OCI-LY7 (cell line): ENCODE measurements around the gene ZDBF2. TPM values are rescaled to one million over a fixed set of nuclear protein-coding genes. Genes with fewer than 3 reads are reported as not detected.
"Not testable (repeated sequence)": the region's sequence is repeated elsewhere in the genome, so short reads cannot be mapped to it uniquely, and the experiment has no call there.

Experiments
- Bru-seq: library from RNA; stranded (reverse); fragments of 400-500 nt; gene quantifications from one replicate; lab custom pipeline; 2021; lab: Mats Ljungman, UMichigan
- BruChase-seq, 2 experiments: library from RNA; stranded (reverse); fragments of 400-500 nt; gene quantifications; one replicate each; lab custom pipeline; 2021; lab: Mats Ljungman, UMichigan
- BruUV-seq: library from RNA; stranded (reverse); fragments of 400-500 nt; replicated peaks from 2 replicates; lab custom pipeline; 2021; lab: Mats Ljungman, UMichigan
- CTCF ChIA-PET: fragments of 300-600 bp; sonication (Branson Sonifier 250); formaldehyde crosslinking; loops from one replicate; lab custom pipeline; 2022; ENCODE audit warnings: antibody characterized with exemption; ENCODE audit not compliant: unreplicated experiment; lab: Charles Lee
- POLR2A ChIA-PET: fragments of 300-600 bp; sonication (Branson Sonifier 250); formaldehyde crosslinking; loops from one replicate; lab custom pipeline; 2022; ENCODE audit warnings: antibody characterized with exemption; lab: Charles Lee
- DNase-seq: peaks from one replicate; pipeline ENCODE4 v3.0.0-alpha.2; 2015; ENCODE audit warnings: low spot score
- H2AFZ ChIP-seq: fragments of 200-600 bp; sonication (generic), shearing (Covaris generic); 2 replicates; pipeline ENCODE4 v1.6.1; 2014; ENCODE audit warnings: mild to moderate bottlenecking, antibody characterized with exemption, low read length, moderate library complexity
- H3K27ac ChIP-seq: fragments of 200-600 bp; sonication (generic); 2 replicates; pipeline ENCODE4 v1.5.1; 2014; ENCODE audit warnings: mixed run types, low read depth, mild to moderate bottlenecking, moderate library complexity, low read length, inconsistent platforms; ENCODE audit not compliant: poor library complexity, severe bottlenecking
- H3K36me3 ChIP-seq: fragments of 200-600 bp; sonication (generic); 2 replicates; pipeline ENCODE4 v1.6.1; 2014; ENCODE audit warnings: mild to moderate bottlenecking, antibody characterized with exemption, low read length, moderate library complexity, mixed read lengths; ENCODE audit not compliant: insufficient read depth
- H3K4me1 ChIP-seq: fragments of 200-600 bp; sonication (generic); 2 replicates; pipeline ENCODE4 v1.5.1; 2014; ENCODE audit warnings: mild to moderate bottlenecking, low read length; ENCODE audit not compliant: insufficient read depth, poor library complexity, severe bottlenecking
- H3K4me2 ChIP-seq: fragments of 200-600 bp; sonication (generic); 2 replicates; pipeline ENCODE4 v1.6.1; 2014; ENCODE audit warnings: mild to moderate bottlenecking, low read length
- H3K4me3 ChIP-seq: fragments of 200-600 bp; sonication (generic); 2 replicates; pipeline ENCODE4 v1.5.1; 2014; ENCODE audit warnings: mild to moderate bottlenecking, low read depth, low read length; ENCODE audit not compliant: poor library complexity, severe bottlenecking
- H3K79me2 ChIP-seq: fragments of 200-600 bp; sonication (generic); 2 replicates; pipeline ENCODE4 v1.6.1; 2016; ENCODE audit warnings: low read depth, mild to moderate bottlenecking, low read length, moderate library complexity, mixed read lengths; ENCODE audit not compliant: insufficient read depth
- H3K9me2 ChIP-seq: fragments of 200-600 bp; sonication (generic); 2 replicates; pipeline ENCODE4 v1.6.1; 2016; ENCODE audit warnings: mild to moderate bottlenecking, low read length, mixed read lengths; ENCODE audit not compliant: insufficient read depth
- H3K9me3 ChIP-seq: fragments of 200-600 bp; sonication (generic); 2 replicates; pipeline ENCODE4 v1.6.1; 2014; ENCODE audit warnings: mild to moderate bottlenecking, mixed run types, low read length, mixed read lengths
- H4K20me1 ChIP-seq: fragments of 200-600 bp; sonication (generic); 2 replicates; pipeline ENCODE4 v1.6.1; 2014; ENCODE audit warnings: mild to moderate bottlenecking, antibody characterized with exemption, low read length, moderate library complexity, mixed read lengths; ENCODE audit not compliant: insufficient read depth
- EZH2phosphoT487 ChIP-seq: fragments of 200-600 bp; sonication (generic); IDR thresholded peaks from 2 replicates; pipeline ENCODE4 v1.6.1; 2018; ENCODE audit warnings: low read depth, borderline replicate concordance, mild to moderate bottlenecking, mixed run types, antibody characterized with exemption, low read length, moderate library complexity, mixed read lengths
- intact Hi-C: fragments of 100-400 bp; cut with micrococcal nuclease; formaldehyde crosslinking; loops from one replicate; pipeline ENCODE4 v1.10.0; 2022; ENCODE audit not compliant: unreplicated experiment
- long read RNA-seq: library from polyadenylated mRNA; stranded (forward); transcript quantifications from one replicate; pipeline ENCODE4 v2.0.0, GENCODE V29; 2022
- total RNA-seq, 2 experiments: library from RNA; depleted of rRNA in 1 of 2; stranded (reverse); fragments of >200 nt in 1 of 2; shearing (Covaris generic) in 1 of 2; gene quantifications; 2 replicates each; pipeline ENCODE4 v1.2.3, GENCODE V29; 2014 to 2022
- TF ChIP-seq, protein P1 (sequence below): fragments of 200-600 bp; sonication (generic); conservative IDR thresholded peaks from 2 replicates; pipeline ENCODE4 v1.5.1; 2014; ENCODE audit warnings: mild to moderate bottlenecking, antibody characterized with exemption, low read length, moderate library complexity, mixed read lengths

Gene ZDBF2
- total RNA-seq (2014; rRNA removed; shearing (Covaris generic)), result 13.9 and 14.0 TPM in 2 replicates
- 37.0 and 44.3 TPM in 2 replicates for total RNA-seq (2022)
- percentile 82 among the genes with signal in this experiment for Bru-seq, nascent RNA
- BruChase-seq, experiment 1, labeled RNA remaining after a 6-hour chase, result percentile 76 among the genes with signal in this experiment
- BruChase-seq, experiment 2, labeled RNA remaining after a 2-hour chase, result percentile 90 among the genes with signal in this experiment
- long read RNA-seq, partial matches to known transcripts, result 0 of 20 reads
- long read RNA-seq, other reads (novel, unspliced or antisense), result 20 of 20 reads

GRCh38 chr2:206274434-206275311 is at the start of gene ZDBF2:
Gene ZDBF2, plus strand, starts transcription at chr2:206274663. Its CDS starts 7,187 bp downstream, at chr2:206281850.
- BruUV-seq, result no TSS peak
- Histone ChIP-seq H3K4me1 (peaks cover 37% of the 10 kb centered on the region), H3K27ac (peak within 1 kb of the TSS; percentile 42), H3K4me3 (peak within 1 kb of the TSS; percentile 74), H3K4me2 (peak within 1 kb of the TSS; percentile 70), H3K79me2 (peaks cover 40% of the 10 kb centered on the region), H3K9me3 (no peaks in the 10 kb centered on the region), H3K36me3 (no peaks in the 10 kb centered on the region), H2AFZ (peak within 1 kb of the TSS; percentile 86), H3K9me2 (no peaks in the 10 kb centered on the region), H4K20me1 (no peaks in the 10 kb centered on the region)
- peak; percentile 69 for DNase-seq
- ChIA-PET CTCF (interaction anchor here (1.4 kb wide), 1 partner anchor 10 kb away, joined by 4 read pairs; no protein-coding TSS in a partner anchor), POLR2A (interaction anchor here (0.6 to 1.5 kb wide), 16 partner anchors 9 to 568 kb away, joined by 3 to 7 read pairs (median 4); no protein-coding TSS in a partner anchor)
- TF ChIP-seq, protein P1, sequence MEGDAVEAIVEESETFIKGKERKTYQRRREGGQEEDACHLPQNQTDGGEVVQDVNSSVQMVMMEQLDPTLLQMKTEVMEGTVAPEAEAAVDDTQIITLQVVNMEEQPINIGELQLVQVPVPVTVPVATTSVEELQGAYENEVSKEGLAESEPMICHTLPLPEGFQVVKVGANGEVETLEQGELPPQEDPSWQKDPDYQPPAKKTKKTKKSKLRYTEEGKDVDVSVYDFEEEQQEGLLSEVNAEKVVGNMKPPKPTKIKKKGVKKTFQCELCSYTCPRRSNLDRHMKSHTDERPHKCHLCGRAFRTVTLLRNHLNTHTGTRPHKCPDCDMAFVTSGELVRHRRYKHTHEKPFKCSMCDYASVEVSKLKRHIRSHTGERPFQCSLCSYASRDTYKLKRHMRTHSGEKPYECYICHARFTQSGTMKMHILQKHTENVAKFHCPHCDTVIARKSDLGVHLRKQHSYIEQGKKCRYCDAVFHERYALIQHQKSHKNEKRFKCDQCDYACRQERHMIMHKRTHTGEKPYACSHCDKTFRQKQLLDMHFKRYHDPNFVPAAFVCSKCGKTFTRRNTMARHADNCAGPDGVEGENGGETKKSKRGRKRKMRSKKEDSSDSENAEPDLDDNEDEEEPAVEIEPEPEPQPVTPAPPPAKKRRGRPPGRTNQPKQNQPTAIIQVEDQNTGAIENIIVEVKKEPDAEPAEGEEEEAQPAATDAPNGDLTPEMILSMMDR, result no peak
- no peak for TF ChIP-seq EZH2phosphoT487
- intact Hi-C loops, result loop anchor here (1.0 kb wide), 2 partner anchors 28 to 189 kb away; no protein-coding TSS in a partner anchor

DNA sequence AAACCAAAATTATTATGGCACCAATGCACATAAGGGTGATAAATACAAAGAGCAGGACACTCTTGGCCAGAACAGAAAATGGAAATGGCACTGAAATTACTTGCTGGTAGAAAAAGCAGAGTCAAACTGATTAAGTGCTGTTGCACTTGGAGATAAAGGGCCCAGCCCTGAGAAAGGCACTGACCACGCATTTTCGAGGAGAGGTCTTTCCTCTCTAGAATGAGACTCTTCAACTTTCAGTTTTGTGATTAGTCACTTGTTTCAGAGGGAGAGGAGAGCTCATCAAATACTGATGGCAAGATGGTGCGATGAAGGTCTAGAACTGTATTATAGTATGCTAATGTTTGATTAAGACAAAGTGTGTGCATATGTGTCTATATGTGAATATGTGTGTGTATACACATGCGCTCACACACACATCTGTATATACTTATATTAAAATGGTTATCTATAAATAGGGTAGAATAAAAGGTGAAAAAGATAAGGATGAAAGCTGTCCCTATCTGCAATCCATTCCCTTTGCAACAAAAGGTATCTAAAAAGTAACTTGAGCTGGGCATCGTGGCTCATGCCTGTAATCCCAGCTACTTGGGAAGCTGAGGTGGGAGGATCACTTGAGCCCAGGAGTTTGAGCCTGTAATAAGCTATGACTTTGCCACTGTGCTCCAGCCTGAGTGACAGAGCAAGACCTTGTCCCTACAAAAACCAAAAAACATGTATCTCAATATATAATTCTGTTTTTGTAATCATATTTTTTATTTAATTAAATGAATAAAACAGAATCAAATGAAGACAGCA is 48.8 kb upstream of the ZDBF2 start:
- H3K4me1 ChIP-seq, result no peaks in the 10 kb centered on the region
- POLR2A ChIA-PET, result interaction anchor here (1.2 to 1.8 kb wide), 3 partner anchors 8 to 34 kb away, joined by 3 to 6 read pairs (median 3); no protein-coding TSS in a partner anchor
- no peaks in the 10 kb centered on the region for H3K9me2 ChIP-seq
- no peaks in the 10 kb centered on the region for H3K79me2 ChIP-seq
- BruUV-seq, result no TSS peak
- intact Hi-C loops, result no loop called here
- no peak for DNase-seq
- TF ChIP-seq, protein P1, result no peak
- no peak for TF ChIP-seq EZH2phosphoT487
- no peak overlapping the region for H3K27ac ChIP-seq
- no peak overlapping the region for H3K4me2 ChIP-seq
- H2AFZ ChIP-seq, result no peak overlapping the region
- CTCF ChIA-PET, result no interaction called here
- H4K20me1 ChIP-seq, result no peaks in the 10 kb centered on the region
- no peak overlapping the region for H3K4me3 ChIP-seq
- H3K9me3 ChIP-seq, result 0 out of 2 replicates have a peak, but pooled peaks cover 7% of the 10 kb centered on the region
- H3K36me3 ChIP-seq, result no peaks in the 10 kb centered on the region

DNA sequence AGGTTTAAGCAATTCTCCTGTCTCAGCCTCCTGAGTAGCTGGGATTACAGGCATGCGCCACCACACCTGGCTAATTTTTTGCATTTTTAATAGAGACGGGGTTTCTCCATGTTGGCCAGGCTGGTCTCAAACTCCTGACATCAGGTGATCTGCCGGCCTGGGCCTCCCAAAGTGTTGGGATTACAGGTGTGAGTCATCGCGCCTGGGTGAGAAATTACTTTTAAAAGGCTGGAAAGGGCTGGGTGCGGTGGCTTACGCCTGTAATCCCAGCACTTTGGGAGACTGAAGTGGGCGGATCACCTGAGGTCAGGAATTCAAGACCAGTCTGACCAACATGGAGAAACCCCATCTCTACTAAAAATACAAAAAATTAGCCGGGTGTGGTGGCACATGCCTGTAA is 45.8 kb upstream of the ZDBF2 start:
- H3K36me3 ChIP-seq, H4K20me1 ChIP-seq, CTCF ChIA-PET, H2AFZ ChIP-seq, DNase-seq, H3K4me3 ChIP-seq, POLR2A ChIA-PET, BruUV-seq, H3K9me2 ChIP-seq, H3K4me2 ChIP-seq, H3K9me3 ChIP-seq, H3K27ac ChIP-seq, H3K79me2 ChIP-seq, H3K4me1 ChIP-seq, intact Hi-C loops: not testable (repeated sequence)
